ENCODE results near the gene ZNF37A. TPM values are rescaled to one million over a fixed set of nuclear protein-coding genes. Genes with fewer than 3 reads are reported as not detected.
"Not testable (repeated sequence)": the region's sequence is repeated elsewhere in the genome, so short reads cannot be mapped to it uniquely, and the experiment has no call there.

Gene ZNF37A
- polyA plus RNA-seq, 1 donor: 8.9 TPM

DNA sequence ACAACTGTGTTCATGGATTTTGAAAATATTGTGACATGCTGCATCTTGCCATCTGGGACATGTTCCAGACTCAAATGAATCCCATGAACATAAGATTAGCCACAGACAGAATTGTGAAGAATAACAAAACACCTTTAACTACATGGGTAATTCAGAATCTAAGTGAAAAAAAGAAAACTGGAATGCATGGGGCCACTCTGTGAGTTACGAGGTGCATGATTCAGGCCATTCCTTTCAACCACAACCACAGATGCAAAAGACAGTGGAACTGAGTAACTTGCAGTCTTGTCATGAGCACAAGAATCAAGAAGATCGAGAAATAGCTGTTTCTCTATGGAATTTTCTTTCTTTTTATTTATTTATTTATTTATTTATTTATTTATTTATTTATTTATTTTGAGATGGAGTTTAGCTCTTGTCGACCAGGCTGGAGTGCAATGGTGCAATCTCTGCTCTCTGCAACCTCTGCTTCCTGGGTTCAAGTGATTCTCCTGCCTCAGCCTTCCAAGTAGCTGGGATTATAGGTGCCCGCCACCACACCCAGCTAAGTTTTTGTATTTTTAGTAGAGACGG, 56.8 kb downstream of the ZNF37A start:
- DNase-seq (ENCODE audit: low read depth): not testable (repeated sequence)

DNA sequence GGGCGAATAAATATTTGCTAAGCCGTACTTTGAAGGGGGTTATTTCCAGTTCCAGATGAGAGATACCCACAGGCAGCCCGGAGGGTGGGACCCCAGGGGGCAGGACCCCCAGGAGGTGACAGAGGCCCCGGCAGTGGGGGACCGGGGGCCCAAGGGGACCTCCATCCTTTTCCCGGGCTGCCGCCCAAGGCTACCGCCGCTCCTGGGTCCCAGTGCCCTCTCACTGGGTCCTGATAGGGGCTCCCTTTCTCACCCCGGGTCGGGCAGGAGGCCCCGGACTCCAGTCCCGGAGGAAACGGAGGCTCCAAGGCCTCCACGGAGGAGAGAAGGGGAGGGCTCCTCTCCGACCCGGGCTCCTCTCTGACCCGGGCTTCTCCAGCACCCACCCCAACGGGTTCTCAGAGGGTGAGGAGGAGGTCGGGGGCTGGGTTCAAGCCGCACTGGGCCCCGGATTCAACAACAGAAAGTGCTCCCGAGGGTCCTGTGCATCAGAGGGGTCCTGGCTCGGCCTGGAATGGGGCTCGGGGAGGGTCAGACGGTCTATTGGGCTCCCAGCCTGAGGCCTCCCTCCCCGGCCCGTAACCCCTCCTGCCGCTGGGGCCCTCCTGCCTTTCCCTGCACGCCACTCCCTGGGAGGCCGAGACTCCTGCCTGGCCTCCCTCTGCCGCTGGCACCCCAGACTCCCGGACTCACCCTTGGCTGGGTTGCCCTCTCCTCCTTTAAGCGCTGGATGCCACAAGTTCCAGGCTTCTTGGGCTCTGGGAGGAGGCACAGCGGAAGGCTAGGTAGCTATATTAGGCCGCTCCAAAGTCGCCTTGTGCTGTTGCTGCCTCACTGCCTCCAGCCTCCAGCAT, 62.5 kb downstream of the ZNF37A start:
- DNase-seq (ENCODE audit: low read depth): no peak

- no peak for DNase-seq (ENCODE audit: low read depth)
Measured at GRCh38 chr10:38157270-38157685, 63.1 kb downstream of the ZNF37A start.

DNA sequence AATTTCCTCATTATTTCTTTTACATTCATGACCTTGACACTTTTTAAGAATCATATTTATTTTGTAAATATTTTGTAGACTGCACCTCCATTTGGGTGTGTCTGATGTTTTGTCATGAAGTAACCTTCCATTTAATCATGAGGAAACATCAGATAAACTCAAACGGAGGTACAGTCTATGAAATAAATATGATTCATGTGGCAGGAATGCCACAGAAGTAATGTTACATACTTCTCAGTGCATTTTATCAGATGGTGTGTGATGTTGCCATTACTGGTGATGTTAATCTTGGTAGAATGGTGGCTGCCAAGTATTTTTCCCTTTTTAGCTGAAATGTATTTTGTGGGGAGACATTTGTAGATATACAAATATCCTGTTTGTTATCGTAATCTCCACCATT, 64.9 kb downstream of the ZNF37A start:
- no peak for DNase-seq (ENCODE audit: low read depth)

- DNase-seq (ENCODE audit: low read depth): no peak
Measured at GRCh38 chr10:38163617-38164016, 69.5 kb downstream of the ZNF37A start.

- no peak for DNase-seq (ENCODE audit: low read depth)
Measured at GRCh38 chr10:38174336-38174735, 80.2 kb downstream of the ZNF37A start.

DNA sequence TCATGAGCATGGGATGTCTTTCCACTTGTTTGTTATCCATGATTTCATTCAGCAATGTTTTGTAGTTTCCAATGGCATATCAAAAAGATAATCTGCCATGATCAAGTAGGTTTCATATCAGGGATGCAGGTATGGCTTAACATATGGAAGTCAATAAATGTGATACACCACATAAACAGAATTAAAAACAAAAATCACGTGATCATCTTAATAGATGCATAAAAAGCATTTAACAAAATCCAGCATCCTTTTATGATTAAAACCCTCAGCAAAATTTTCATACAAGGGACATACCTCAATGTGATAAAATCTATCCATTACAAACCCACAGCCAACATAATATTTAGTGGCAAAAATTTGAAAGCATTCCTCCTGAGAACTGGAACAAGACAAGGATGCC, 90.3 kb downstream of the ZNF37A start:
- no peak for DNase-seq (ENCODE audit: low read depth)

Other genes starting within 250 kb of the ZNF37A start
- gene ZNF248, start 236.7 kb upstream of the ZNF37A start, polyA plus RNA-seq (ENCODE audit: insufficient read length): 17.9 TPM
- 14.0 TPM for gene ZNF25, start 117.7 kb upstream of the ZNF37A start, polyA plus RNA-seq (ENCODE audit: insufficient read length)
- 18.6 TPM for gene ZNF33A, start 83.7 kb upstream of the ZNF37A start, polyA plus RNA-seq (ENCODE audit: insufficient read length)

Data from forelimb muscle (tissue), 1 donor.